ENCODE measurements around the gene PTPRD. TPM values are rescaled to one million over a fixed set of nuclear protein-coding genes. Genes with fewer than 3 reads are reported as not detected.

Gene PTPRD
- total and polyA plus RNA-seq, 2 donors (not counting 1 experiment from before 2014, with no cell fraction given) = 0.35 to 4.8 TPM

DNA sequence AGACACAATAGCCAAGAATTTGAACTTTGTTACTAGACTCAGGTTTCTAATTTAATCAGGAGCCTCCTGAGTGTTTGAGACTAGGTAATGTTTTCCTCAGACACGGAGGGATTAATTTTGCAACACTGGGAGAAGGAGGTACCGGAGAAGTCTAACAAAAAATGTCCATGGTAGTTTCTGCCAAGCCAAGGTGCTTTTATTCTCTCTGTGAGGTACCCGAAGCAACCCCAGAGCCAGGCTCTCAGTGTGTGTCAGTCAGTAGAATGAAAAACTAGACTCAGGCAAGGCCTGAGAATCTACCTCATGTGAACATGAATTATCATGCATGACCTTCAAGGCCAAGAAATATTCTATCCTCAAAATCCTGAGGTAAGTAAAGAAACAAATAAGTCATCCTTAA, 1832.4 kb downstream of the PTPRD start:
- Histone ChIP-seq H3K79me2 (ENCODE audit: control insufficient read depth, insufficient read depth, low read length) (no peaks in the 10 kb centered on the region), H3K4me2 (ENCODE audit: extremely low read depth, insufficient read depth, low read length) (no peak overlapping the region), H3K27ac (ENCODE audit: insufficient read depth, low read length) (no peak overlapping the region), H3K4me3 (replicated peaks in 1 of 4; ENCODE audit: control extremely low read depth in 1 of 4, insufficient read depth in 1 of 4, low read depth in 3 of 4, low read length in 4 of 4) (no peak overlapping the region), H2AFZ (ENCODE audit: low read length) (no peak overlapping the region), H3K4me1 (ENCODE audit: control insufficient read depth, extremely low read depth, insufficient read depth, low read length) (no peaks in the 10 kb centered on the region), H3K27me3 (ENCODE audit: control insufficient read depth, insufficient read depth, low read length) (no peaks in the 10 kb centered on the region), H3K9ac (ENCODE audit: insufficient read depth, low read length) (no peak overlapping the region), H4K20me1 (ENCODE audit: control insufficient read depth, extremely low read depth, insufficient read depth, low read length) (no peaks in the 10 kb centered on the region), H3K36me3 (ENCODE audit: control insufficient read depth, insufficient read depth, low read length) (no peaks in the 10 kb centered on the region), H3K9me3 (ENCODE audit: control insufficient read depth, insufficient read depth, low read depth, low read length) (no peaks in the 10 kb centered on the region)
- DNase-seq (ENCODE audit: low read depth in 2 of 2) = no peak
- TF ChIP-seq EZH2 (IDR thresholded peaks at IDR 0.05; ENCODE audit: low read length, missing control alignments) (no peak), CTCF (conservative IDR thresholded peaks at IDR 0.05 in 1 of 2, IDR thresholded peaks at IDR 0.05 in 1 of 2; ENCODE audit: low read depth in 1 of 2, low read length in 2 of 2) (no peak)

DNA sequence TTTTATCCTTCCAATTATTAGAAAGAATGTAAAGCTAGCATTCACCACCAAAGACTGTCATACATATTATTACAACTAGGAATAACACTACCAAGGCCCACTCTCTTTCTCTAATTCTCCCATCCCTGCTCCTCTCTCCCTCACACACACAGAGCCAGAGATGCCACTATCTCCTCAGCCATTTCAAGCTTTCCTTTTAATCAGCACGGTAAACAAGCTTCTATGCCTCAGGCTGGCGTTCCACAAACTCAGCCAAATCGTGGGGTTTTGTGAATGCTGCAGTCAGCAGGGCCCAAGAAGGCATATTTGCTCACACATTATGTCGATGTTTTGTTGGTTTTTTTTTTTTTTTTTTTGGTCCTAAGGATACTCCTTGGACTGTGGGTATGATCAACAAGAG, 1833.3 kb downstream of the PTPRD start:
- DNase-seq (ENCODE audit: low read depth in 2 of 2) = no peak
- Histone ChIP-seq H4K20me1 (ENCODE audit: control insufficient read depth, extremely low read depth, insufficient read depth, low read length) (no peaks in the 10 kb centered on the region), H3K9me3 (ENCODE audit: control insufficient read depth, insufficient read depth, low read depth, low read length) (no peaks in the 10 kb centered on the region), H3K4me1 (ENCODE audit: control insufficient read depth, extremely low read depth, insufficient read depth, low read length) (no peaks in the 10 kb centered on the region), H3K36me3 (ENCODE audit: control insufficient read depth, insufficient read depth, low read length) (no peaks in the 10 kb centered on the region), H3K27me3 (ENCODE audit: control insufficient read depth, insufficient read depth, low read length) (no peaks in the 10 kb centered on the region), H3K4me3 (replicated peaks in 1 of 4; ENCODE audit: control extremely low read depth in 1 of 4, insufficient read depth in 1 of 4, low read depth in 3 of 4, low read length in 4 of 4) (no peak overlapping the region), H3K79me2 (ENCODE audit: control insufficient read depth, insufficient read depth, low read length) (no peaks in the 10 kb centered on the region), H3K27ac (ENCODE audit: insufficient read depth, low read length) (no peak overlapping the region), H2AFZ (ENCODE audit: low read length) (no peak overlapping the region), H3K9ac (ENCODE audit: insufficient read depth, low read length) (no peak overlapping the region), H3K4me2 (ENCODE audit: extremely low read depth, insufficient read depth, low read length) (no peak overlapping the region)
- TF ChIP-seq EZH2 (IDR thresholded peaks at IDR 0.05; ENCODE audit: low read length, missing control alignments) (no peak), CTCF (conservative IDR thresholded peaks at IDR 0.05 in 1 of 2, IDR thresholded peaks at IDR 0.05 in 1 of 2; ENCODE audit: low read depth in 1 of 2, low read length in 2 of 2) (no peak)

GRCh38 chr9:8778356-8778755, 1834.4 kb downstream of the PTPRD start:
- H2AFZ ChIP-seq (ENCODE audit: low read length) = no peak overlapping the region

More at GRCh38 chr9:8778356-8778755, 1834.4 kb downstream of the PTPRD start:
- Histone ChIP-seq H4K20me1 (ENCODE audit: control insufficient read depth, extremely low read depth, insufficient read depth, low read length) (no peaks in the 10 kb centered on the region), H3K4me1 (ENCODE audit: control insufficient read depth, extremely low read depth, insufficient read depth, low read length) (no peaks in the 10 kb centered on the region), H3K27ac (ENCODE audit: insufficient read depth, low read length) (no peak overlapping the region), H3K79me2 (ENCODE audit: control insufficient read depth, insufficient read depth, low read length) (no peaks in the 10 kb centered on the region), H3K4me3 (replicated peaks in 1 of 4; ENCODE audit: control extremely low read depth in 1 of 4, insufficient read depth in 1 of 4, low read depth in 3 of 4, low read length in 4 of 4) (no peak overlapping the region), H3K4me2 (ENCODE audit: extremely low read depth, insufficient read depth, low read length) (no peak overlapping the region), H3K9me3 (ENCODE audit: control insufficient read depth, insufficient read depth, low read depth, low read length) (no peaks in the 10 kb centered on the region), H3K27me3 (ENCODE audit: control insufficient read depth, insufficient read depth, low read length) (no peaks in the 10 kb centered on the region), H3K9ac (ENCODE audit: insufficient read depth, low read length) (no peak overlapping the region), H3K36me3 (ENCODE audit: control insufficient read depth, insufficient read depth, low read length) (no peaks in the 10 kb centered on the region)
- TF ChIP-seq CTCF (conservative IDR thresholded peaks at IDR 0.05 in 1 of 2, IDR thresholded peaks at IDR 0.05 in 1 of 2; ENCODE audit: low read depth in 1 of 2, low read length in 2 of 2) = no peak
- DNase-seq (ENCODE audit: low read depth in 2 of 2) = no peak

All from fibroblast of lung (primary cell).